EL (cell line): ENCODE results near the gene ATP5PB.

Experiments used
- DNase-seq: peaks from one replicate; pipeline ENCODE4 v3.0.0-alpha.2; 2016

ATP5PB gene

GRCh38 chr1:111509997-111510375, 60.7 kb downstream of the ATP5PB start:
- no peak for DNase-seq

DNA sequence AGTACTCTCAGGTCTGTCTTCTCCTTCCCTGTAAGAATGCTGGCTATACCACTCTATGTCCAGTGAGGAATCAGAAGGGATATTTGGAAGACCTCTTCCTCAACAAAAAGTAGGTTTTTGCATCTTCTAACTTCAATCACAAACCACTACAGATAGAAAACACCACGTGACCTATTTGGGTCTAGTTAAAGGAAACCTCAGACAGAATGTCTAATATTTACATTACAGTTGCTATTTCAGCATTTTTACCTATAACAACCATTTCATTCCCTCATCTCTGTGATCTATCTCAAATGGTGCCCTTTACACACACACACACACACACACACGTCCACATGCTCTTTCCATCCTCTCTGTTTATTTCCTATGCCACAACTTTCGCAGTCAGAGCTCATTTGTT, 62.1 kb downstream of the ATP5PB start:
- DNase-seq: no peak
